ENCODE measurements around the gene KLHL21. TPM values are rescaled to one million over a fixed set of nuclear protein-coding genes. Genes with fewer than 3 reads are reported as not detected.

The KLHL21 gene
- total RNA-seq, 2 experiments from 2014 or later: 22.8 to 23.0 TPM

GRCh38 chr1:6554907-6555778 is 47.5 kb downstream of the KLHL21 start, which contains the start of gene TAS1R1:
TAS1R1 (plus strand) TSS chr1:6555307; CDS start chr1:6555374, 67 bp downstream.
- H3K27ac Mint-ChIP-seq: peak within 1 kb of the TSS; percentile 58
- H3K9me3 Mint-ChIP-seq (ENCODE audit: insufficient read depth): no peaks in the 10 kb centered on the region
- ATAC-seq (no peak), DNase-seq (no peak)
- peak within 1 kb of the TSS; percentile 75 for H3K4me3 Mint-ChIP-seq
- peaks cover 3% of the 10 kb centered on the region for H3K36me3 Mint-ChIP-seq (ENCODE audit: low read depth)
- H3K4me1 Mint-ChIP-seq (ENCODE audit: low read depth): peaks cover 20% of the 10 kb centered on the region
- H3K27me3 Mint-ChIP-seq (ENCODE audit: low read depth): no peaks in the 10 kb centered on the region
- ChIA-PET POLR2A (interaction anchor here (0.8 to 2.4 kb wide), 9 partner anchors 10 to 87 kb away, joined by 3 to 15 read pairs (median 4); partner anchors contain the start of genes KLHL21, PHF13 and ZBTB48), CTCF (interaction anchor here (0.9 to 3.8 kb wide), 33 partner anchors 9 to 281 kb away, joined by 3 to 37 read pairs (median 4); partner anchors contain the start of genes KLHL21, PLEKHG5 and ZBTB48)

GRCh38 chr1:6554031-6554906 is 48.4 kb downstream of the KLHL21 start, which contains the start of gene NOL9:
NOL9 (minus strand) TSS chr1:6554513; CDS start chr1:6554502, 11 bp downstream.
- no peaks in the 10 kb centered on the region for H3K9me3 Mint-ChIP-seq (ENCODE audit: insufficient read depth)
- peak within 1 kb of the TSS; percentile 72 for H3K27ac Mint-ChIP-seq
- POLR2A ChIA-PET: interaction anchor here (0.8 to 2.4 kb wide), 9 partner anchors 9 to 86 kb away, joined by 3 to 15 read pairs (median 4); partner anchors contain the start of genes KLHL21, PHF13 and ZBTB48
- peak within 1 kb of the TSS; percentile 75 for H3K4me3 Mint-ChIP-seq
- no peaks in the 10 kb centered on the region for H3K27me3 Mint-ChIP-seq (ENCODE audit: low read depth)
- peaks cover 18% of the 10 kb centered on the region for H3K4me1 Mint-ChIP-seq (ENCODE audit: low read depth)
- ATAC-seq (peak; percentile 98), DNase-seq (peak; percentile 97)
- CTCF ChIA-PET: interaction anchor here (0.6 to 3.8 kb wide), 37 partner anchors 8 to 281 kb away, joined by 3 to 37 read pairs (median 4); partner anchors contain the start of genes DNAJC11, KLHL21, PLEKHG5 and ZBTB48
- peaks cover 10% of the 10 kb centered on the region for H3K36me3 Mint-ChIP-seq (ENCODE audit: low read depth)

GRCh38 chr1:6547301-6547700 is 55.4 kb downstream of the KLHL21 start:
- POLR2A ChIA-PET: no interaction called here
- H3K4me3 Mint-ChIP-seq: no peak overlapping the region
- H3K9me3 Mint-ChIP-seq (ENCODE audit: insufficient read depth): no peaks in the 10 kb centered on the region
- DNase-seq (no peak), ATAC-seq (no peak)
- peaks cover 34% of the 10 kb centered on the region for H3K4me1 Mint-ChIP-seq (ENCODE audit: low read depth)
- H3K27ac Mint-ChIP-seq: peak overlapping the region; percentile 82
- CTCF ChIA-PET: interaction anchor here (1.3 kb wide), 1 partner anchor 60 kb away, joined by 3 read pairs; no protein-coding TSS in a partner anchor
- H3K27me3 Mint-ChIP-seq (ENCODE audit: low read depth): no peaks in the 10 kb centered on the region
- H3K36me3 Mint-ChIP-seq (ENCODE audit: low read depth): peaks cover 51% of the 10 kb centered on the region

GRCh38 chr1:6546326-6546725 is 56.3 kb downstream of the KLHL21 start:
- Mint-ChIP-seq H3K36me3 (ENCODE audit: low read depth) (peaks cover 57% of the 10 kb centered on the region), H3K27ac (peak overlapping the region; percentile 82), H3K4me1 (ENCODE audit: low read depth) (peaks cover 31% of the 10 kb centered on the region), H3K4me3 (peak overlapping the region; percentile 7), H3K9me3 (ENCODE audit: insufficient read depth) (no peaks in the 10 kb centered on the region), H3K27me3 (ENCODE audit: low read depth) (no peaks in the 10 kb centered on the region)
- no peak for ATAC-seq
- no peak for DNase-seq
- POLR2A ChIA-PET: interaction anchor here (2.1 kb wide), 1 partner anchor 8 kb away, joined by 9 read pairs; the partner anchor contains the start of gene NOL9
- CTCF ChIA-PET: interaction anchor here (1.6 kb wide), 1 partner anchor 8 kb away, joined by 18 read pairs; the partner anchor contains the start of genes NOL9 and TAS1R1

- ChIA-PET CTCF (interaction anchor here (0.6 to 2.4 kb wide), 4 partner anchors 9 to 101 kb away, joined by 3 to 18 read pairs (median 4); partner anchors contain the start of genes KLHL21, NOL9 and TAS1R1), POLR2A (interaction anchor here (2.1 kb wide), 1 partner anchor 9 kb away, joined by 9 read pairs; the partner anchor contains the start of gene NOL9)
- peaks cover 31% of the 10 kb centered on the region for H3K4me1 Mint-ChIP-seq (ENCODE audit: low read depth)
- ATAC-seq (peak; percentile 68), DNase-seq (peak; percentile 29)
- no peaks in the 10 kb centered on the region for H3K27me3 Mint-ChIP-seq (ENCODE audit: low read depth)
- H3K36me3 Mint-ChIP-seq (ENCODE audit: low read depth): peaks cover 63% of the 10 kb centered on the region
- peak overlapping the region; percentile 82 for H3K27ac Mint-ChIP-seq
- no peaks in the 10 kb centered on the region for H3K9me3 Mint-ChIP-seq (ENCODE audit: insufficient read depth)
- H3K4me3 Mint-ChIP-seq: peak overlapping the region; percentile 7
Observed at GRCh38 chr1:6545276-6546112, 57.2 kb downstream of the KLHL21 start.

- no peak overlapping the region for H3K4me3 Mint-ChIP-seq
- ChIA-PET CTCF (interaction anchor here (1.6 to 2.4 kb wide), 2 partner anchors 10 to 57 kb away, joined by 6 to 18 read pairs; partner anchors contain the start of genes KLHL21, NOL9 and TAS1R1), POLR2A (interaction anchor here (2.1 kb wide), 1 partner anchor 9 kb away, joined by 9 read pairs; the partner anchor contains the start of gene NOL9)
- no peaks in the 10 kb centered on the region for H3K27me3 Mint-ChIP-seq (ENCODE audit: low read depth)
- DNase-seq: no peak
- H3K36me3 Mint-ChIP-seq (ENCODE audit: low read depth): peaks cover 59% of the 10 kb centered on the region
- peak overlapping the region; percentile 82 for H3K27ac Mint-ChIP-seq
- peaks cover 31% of the 10 kb centered on the region for H3K4me1 Mint-ChIP-seq (ENCODE audit: low read depth)
- no peak for ATAC-seq
- H3K9me3 Mint-ChIP-seq (ENCODE audit: insufficient read depth): no peaks in the 10 kb centered on the region
Observed at GRCh38 chr1:6544831-6545230, 57.8 kb downstream of the KLHL21 start.

Other genes with a start within 250 kb of the KLHL21 start
- gene ACOT7, start 209.1 kb downstream of the KLHL21 start, total RNA-seq: 100 to 1,000 TPM in 1 of 2 experiments, 10 to 100 TPM in 1; 97.0 to 102 TPM
- under 1 TPM; 0.05 to 0.45 TPM for gene HES2, start 182.9 kb downstream of the KLHL21 start, total RNA-seq
- 1 to 10 TPM in 1 of 2 experiments, under 1 TPM in 1; 0.61 to 1.0 TPM for gene ESPN, start 178.1 kb downstream of the KLHL21 start, total RNA-seq
- gene TNFRSF25, start 136.7 kb downstream of the KLHL21 start, total RNA-seq: 10 to 100 TPM; 47.7 to 55.8 TPM
- 1 to 10 TPM; 2.2 to 2.8 TPM for gene PLEKHG5, start 111.2 kb downstream of the KLHL21 start, total RNA-seq
- 10 to 100 TPM; 39.8 to 43.6 TPM for gene NOL9, start 48.4 kb downstream of the KLHL21 start, total RNA-seq
- gene TAS1R1, start 47.6 kb downstream of the KLHL21 start, total RNA-seq: not detected
- gene ZBTB48, start 22.9 kb downstream of the KLHL21 start, total RNA-seq: 10 to 100 TPM; 36.5 to 41.7 TPM
- 10 to 100 TPM; 11.8 to 12.6 TPM for gene PHF13, start 10.9 kb upstream of the KLHL21 start, total RNA-seq
- gene THAP3, start 22.0 kb upstream of the KLHL21 start, total RNA-seq: 10 to 100 TPM; 19.1 to 20.8 TPM
- 10 to 100 TPM; 47.2 to 48.8 TPM for gene DNAJC11, start 98.9 kb upstream of the KLHL21 start, total RNA-seq
- 10 to 100 TPM; 43.3 to 46.0 TPM for gene CAMTA1, start 182.6 kb upstream of the KLHL21 start, total RNA-seq